SU-DHL-6 (cell line): ENCODE measurements around the gene ZNF618.

Source experiments
- CTCF ChIP-seq: fragments of 200-600 bp; sonication (generic); IDR thresholded peaks from one replicate; pipeline ENCODE4 v1.5.1; 2017; ENCODE audit warnings: antibody characterized with exemption, mild to moderate bottlenecking, low read length, moderate library complexity; ENCODE audit not compliant: insufficient read depth, poor library complexity, severe bottlenecking
- EZH2phosphoT487 ChIP-seq: fragments of 200-600 bp; sonication (generic), shearing (Covaris generic); conservative IDR thresholded peaks from 2 replicates; pipeline ENCODE4 v1.6.1; 2018; ENCODE audit warnings: mild to moderate bottlenecking, antibody characterized with exemption, low read length, moderate library complexity, mixed read lengths

DNA sequence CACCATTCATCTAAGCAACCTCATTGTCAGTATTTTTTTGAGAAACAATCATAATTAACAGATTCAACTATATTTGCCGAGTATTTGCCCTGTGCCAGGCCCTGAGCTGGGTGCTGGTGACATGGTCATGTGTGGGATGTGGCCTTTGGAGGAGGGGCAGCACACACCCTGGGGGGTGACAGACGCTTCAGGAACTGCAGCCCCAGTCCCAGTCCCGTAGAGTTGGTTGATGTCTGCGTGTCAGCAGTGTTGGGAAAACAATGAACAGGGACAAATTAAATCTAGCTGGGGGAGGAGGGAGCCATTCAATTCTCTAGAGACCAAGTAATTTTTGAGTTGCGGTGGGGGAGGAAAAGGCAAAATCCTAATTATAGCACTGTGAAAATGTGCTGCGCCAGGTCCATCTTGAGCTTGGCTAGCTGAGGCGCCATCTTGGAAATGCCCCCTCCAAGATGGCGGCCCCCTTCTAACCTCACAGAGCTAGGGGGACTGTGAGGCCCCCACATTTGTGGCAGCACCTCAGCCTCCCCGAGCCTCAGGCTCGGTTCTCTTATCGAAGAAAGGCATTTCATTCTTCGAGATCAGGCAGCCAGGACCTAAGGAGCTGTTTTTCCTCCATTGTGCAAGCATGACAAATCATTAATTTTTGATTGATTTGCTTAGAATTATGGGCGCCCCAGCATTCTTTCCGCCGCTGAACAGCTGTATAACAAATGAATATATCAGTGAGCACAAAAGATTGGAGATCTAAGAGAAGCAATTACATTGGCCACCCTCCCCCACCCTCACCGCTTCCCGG lies 87.8 kb downstream of the ZNF618 start:
- TF ChIP-seq CTCF (no peak), EZH2phosphoT487 (no peak)
